Breast epithelium (tissue), 4 donors: ENCODE data around the gene HNRNPAB. TPM values are rescaled to one million over a fixed set of nuclear protein-coding genes. Genes with fewer than 3 reads are reported as not detected.

Experiments
- DNase-seq, 2 donors: peaks; one replicate each; pipeline ENCODE4 v3.0.0-alpha.2; 2019; ENCODE audit warnings: low spot score in 2 of 2
- H3K27ac ChIP-seq, 2 donors: fragments of 200-600 bp; sonication (generic) in 1 of 2; one replicate each; pipeline ENCODE4 v1.5.1; 2016 to 2019; ENCODE audit warnings: mild to moderate bottlenecking in 1 of 2
- H3K27me3 ChIP-seq, 2 donors: fragments of 200-600 bp; sonication (generic) in 1 of 2; one replicate each; pipeline versions ENCODE4 v1.5.1 to v1.6.0; 2017 to 2019; ENCODE audit warnings: control low read depth in 1 of 2, mild to moderate bottlenecking in 1 of 2
- H3K36me3 ChIP-seq: fragments of 200-600 bp; one replicate; pipeline ENCODE4 v1.5.1; 2019
- H3K4me1 ChIP-seq, 2 donors: fragments of 200-600 bp; sonication (generic); one replicate each; pipeline ENCODE4 v1.5.1; 2016 to 2019; ENCODE audit warnings: control low read depth in 1 of 2
- H3K4me3 ChIP-seq, 3 donors: fragments of 200-600 bp; sonication (generic); 1 replicate in 2 of 3; 2 replicates in 1 of 3; pipeline ENCODE4 v1.5.1; 2016 to 2019; ENCODE audit warnings: mild to moderate bottlenecking in 3 of 3, moderate library complexity in 2 of 3
- H3K9me3 ChIP-seq, 2 donors: fragments of 200-600 bp; sonication (generic) in 1 of 2; one replicate each; pipeline ENCODE4 v1.5.1; 2016 to 2019; ENCODE audit warnings: control low read depth in 1 of 2
- POLR2A ChIP-seq: fragments of 450-650 bp; IDR thresholded peaks from one replicate; pipeline ENCODE4 v1.6.1; 2016; ENCODE audit warnings: antibody characterized with exemption, mild to moderate bottlenecking, moderate library complexity
- POLR2AphosphoS5 ChIP-seq, 3 donors: sonication (generic); formaldehyde crosslinking; IDR thresholded peaks; one replicate each; pipeline ENCODE4 v1.6.1; 2017; ENCODE audit warnings: antibody characterized with exemption in 3 of 3
- intact Hi-C: fragments of 100-400 bp; cut with DNase I; formaldehyde crosslinking; loops from one replicate; pipeline ENCODE4 v1.15.1; 2023; ENCODE audit warnings: low total_unique reads
- total RNA-seq, 3 donors: library from RNA; depleted of rRNA; stranded (reverse); fragments of >200 nt; gene quantifications; one replicate each; pipeline ENCODE4 v1.1.0, GENCODE V29; 2016
- TF ChIP-seq, protein P1 (sequence below), 3 donors: fragments of 450-650 bp; IDR thresholded peaks; one replicate each; pipeline ENCODE4 v1.5.1; 2016 to 2017; ENCODE audit warnings: antibody characterized with exemption in 3 of 3, mild to moderate bottlenecking in 3 of 3, moderate library complexity in 3 of 3

HNRNPAB gene
- total RNA-seq, 3 donors from 2014 or later: 56.3 to 90.5 (median 68.9) TPM

GRCh38 chr5:178177569-178177968 lies 26.8 kb upstream of the HNRNPAB start:
- no peaks in the 10 kb centered on the region for H3K9me3 ChIP-seq
- TF ChIP-seq POLR2AphosphoS5 (IDR thresholded peaks at IDR 0.05) (no peak), POLR2A (no peak)
- TF ChIP-seq, protein P1, sequence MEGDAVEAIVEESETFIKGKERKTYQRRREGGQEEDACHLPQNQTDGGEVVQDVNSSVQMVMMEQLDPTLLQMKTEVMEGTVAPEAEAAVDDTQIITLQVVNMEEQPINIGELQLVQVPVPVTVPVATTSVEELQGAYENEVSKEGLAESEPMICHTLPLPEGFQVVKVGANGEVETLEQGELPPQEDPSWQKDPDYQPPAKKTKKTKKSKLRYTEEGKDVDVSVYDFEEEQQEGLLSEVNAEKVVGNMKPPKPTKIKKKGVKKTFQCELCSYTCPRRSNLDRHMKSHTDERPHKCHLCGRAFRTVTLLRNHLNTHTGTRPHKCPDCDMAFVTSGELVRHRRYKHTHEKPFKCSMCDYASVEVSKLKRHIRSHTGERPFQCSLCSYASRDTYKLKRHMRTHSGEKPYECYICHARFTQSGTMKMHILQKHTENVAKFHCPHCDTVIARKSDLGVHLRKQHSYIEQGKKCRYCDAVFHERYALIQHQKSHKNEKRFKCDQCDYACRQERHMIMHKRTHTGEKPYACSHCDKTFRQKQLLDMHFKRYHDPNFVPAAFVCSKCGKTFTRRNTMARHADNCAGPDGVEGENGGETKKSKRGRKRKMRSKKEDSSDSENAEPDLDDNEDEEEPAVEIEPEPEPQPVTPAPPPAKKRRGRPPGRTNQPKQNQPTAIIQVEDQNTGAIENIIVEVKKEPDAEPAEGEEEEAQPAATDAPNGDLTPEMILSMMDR (IDR thresholded peaks at IDR 0.05): no peak
- H3K27ac ChIP-seq: no peak overlapping the region
- DNase-seq: no peak
- no peaks in the 10 kb centered on the region for H3K4me1 ChIP-seq
- intact Hi-C loops: no loop called here
- H3K4me3 ChIP-seq: no peak overlapping the region
- no peaks in the 10 kb centered on the region for H3K36me3 ChIP-seq
- peaks cover 0 to 4% of the 10 kb centered on the region in 2 donors for H3K27me3 ChIP-seq

DNA sequence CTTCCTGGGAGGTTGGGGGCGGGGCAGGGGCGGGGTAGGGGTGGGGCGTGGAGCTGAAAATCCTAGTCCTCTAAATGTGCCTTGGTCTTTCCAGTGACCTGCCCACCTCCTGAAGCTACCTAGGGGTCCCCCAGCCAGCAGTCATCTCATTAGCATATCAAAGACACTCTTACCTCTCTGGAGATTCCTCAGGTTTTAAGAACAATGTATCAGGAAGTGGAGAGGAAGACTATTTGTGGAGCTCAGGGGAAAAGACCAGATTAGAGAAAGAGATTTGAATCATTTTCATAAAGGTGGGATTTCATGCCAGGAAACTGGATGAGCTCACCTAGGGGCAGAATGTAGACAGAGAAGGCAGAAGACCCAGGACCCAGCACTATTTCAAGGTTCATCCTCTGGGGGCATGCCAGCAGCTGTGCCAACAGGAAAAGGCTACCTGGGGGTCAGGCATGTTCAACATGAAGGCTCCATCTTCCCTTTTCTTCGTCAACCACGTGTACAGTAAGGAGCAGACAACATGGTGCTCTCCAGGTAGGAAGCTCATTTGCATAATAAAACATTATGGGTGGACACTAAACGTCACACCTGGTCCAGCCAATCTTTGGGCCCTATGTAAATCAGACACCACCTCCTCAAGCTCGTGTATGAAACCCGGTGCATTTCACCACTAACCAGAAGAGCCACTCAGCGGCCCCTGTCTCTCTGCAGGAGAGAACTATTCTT lies 24.0 kb upstream of the HNRNPAB start:
- Histone ChIP-seq H3K27ac (no peak overlapping the region), H3K4me3 (no peak overlapping the region), H3K27me3 (peaks cover 0 to 4% of the 10 kb centered on the region in 2 donors), H3K9me3 (no peaks in the 10 kb centered on the region), H3K4me1 (no peaks in the 10 kb centered on the region), H3K36me3 (no peaks in the 10 kb centered on the region)
- intact Hi-C loops: no loop called here
- no peak for TF ChIP-seq POLR2A
- TF ChIP-seq POLR2AphosphoS5 (IDR thresholded peaks at IDR 0.05): no peak
- TF ChIP-seq, protein P1 (IDR thresholded peaks at IDR 0.05): no peak
- DNase-seq: no peak

GRCh38 chr5:178182158-178182876 lies 22.0 kb upstream of the HNRNPAB start:
- Histone ChIP-seq H3K9me3 (no peaks in the 10 kb centered on the region), H3K27me3 (peaks cover 0 to 4% of the 10 kb centered on the region in 2 donors), H3K36me3 (no peaks in the 10 kb centered on the region), H3K4me1 (no peaks in the 10 kb centered on the region), H3K27ac (no peak overlapping the region), H3K4me3 (no peak overlapping the region)
- TF ChIP-seq POLR2A: no peak
- TF ChIP-seq, protein P1 (IDR thresholded peaks at IDR 0.05): no peak
- TF ChIP-seq POLR2AphosphoS5 (IDR thresholded peaks at IDR 0.05): no peak
- no peak for DNase-seq
- intact Hi-C loops: no loop called here

- intact Hi-C loops: no loop called here
- Histone ChIP-seq H3K9me3 (no peaks in the 10 kb centered on the region), H3K4me3 (no peak overlapping the region), H3K36me3 (no peaks in the 10 kb centered on the region), H3K27me3 (no peaks in the 10 kb centered on the region), H3K27ac (no peak overlapping the region), H3K4me1 (no peaks in the 10 kb centered on the region)
- TF ChIP-seq, protein P1 (IDR thresholded peaks at IDR 0.05): no peak
- DNase-seq: no peak
Measured at GRCh38 chr5:178186427-178186826, 17.9 kb upstream of the HNRNPAB start.

DNA sequence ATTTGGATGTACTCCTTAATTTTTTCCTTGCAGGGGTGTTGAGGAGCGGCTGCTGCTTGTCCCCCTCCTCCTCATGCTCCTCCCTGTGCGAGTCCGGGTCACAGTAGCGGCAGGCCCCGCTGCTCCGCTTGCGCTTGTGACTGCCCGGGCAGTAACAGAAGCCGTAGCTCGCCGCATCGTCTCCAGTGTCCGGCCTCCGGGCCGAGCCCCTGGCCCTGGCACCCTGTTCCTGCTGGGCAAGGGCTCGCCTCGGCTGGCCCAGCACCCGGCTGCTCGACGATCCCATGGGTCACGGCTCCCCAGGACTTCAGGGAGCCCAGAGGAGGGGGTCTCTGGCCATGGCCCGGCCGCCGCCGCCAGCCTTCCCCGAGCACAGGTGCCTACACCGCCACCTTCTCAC lies 17.3 kb upstream of the HNRNPAB start, which contains the start of gene GMCL2:
TSS of gene GMCL2 (minus strand) at position 358 of the 400 bp plus-strand sequence. CDS start at position 286, 72 bp downstream.
- no peak for DNase-seq
- TF ChIP-seq, protein P1 (IDR thresholded peaks at IDR 0.05): no peak
- TF ChIP-seq POLR2A (no peak), POLR2AphosphoS5 (IDR thresholded peaks at IDR 0.05) (no peak)
- Histone ChIP-seq H3K4me1 (no peaks in the 10 kb centered on the region), H3K9me3 (no peaks in the 10 kb centered on the region), H3K36me3 (no peaks in the 10 kb centered on the region), H3K27me3 (no peaks in the 10 kb centered on the region), H3K27ac (no peak within 1 kb of the TSS), H3K4me3 (no peak within 1 kb of the TSS)
- intact Hi-C loops: no loop called here
